HG03342 (cell line): ENCODE data around the gene COL5A1.

Experiments
- ATAC-seq: cut with Tn5 transposase; IDR thresholded peaks from one replicate; pipeline ENCODE4 v1.9.1; 2021; ENCODE audit warnings: mild to moderate bottlenecking, moderate library complexity; ENCODE audit not compliant: unreplicated experiment

COL5A1 gene

DNA sequence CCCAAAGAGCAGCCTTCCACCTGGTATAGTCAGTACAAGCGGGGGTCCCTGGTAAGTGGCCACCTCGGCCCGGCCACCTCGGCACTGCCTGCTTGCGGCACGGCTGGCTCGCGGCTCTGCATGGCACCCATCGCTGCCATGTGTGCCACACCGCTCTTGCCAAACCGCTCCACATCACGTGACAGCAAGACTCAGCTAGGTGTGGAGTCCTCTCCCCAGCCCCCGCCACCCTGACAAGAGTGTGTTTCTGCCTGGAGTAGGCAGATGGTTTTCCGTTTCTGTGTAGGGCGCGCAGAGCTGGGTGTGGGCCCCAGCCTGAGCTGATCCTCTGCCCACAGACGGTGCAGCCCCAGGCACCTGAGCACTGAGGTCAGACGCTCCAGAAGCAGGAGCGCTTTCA, 188.5 kb downstream of the COL5A1 start:
- ATAC-seq, result no peak

DNA sequence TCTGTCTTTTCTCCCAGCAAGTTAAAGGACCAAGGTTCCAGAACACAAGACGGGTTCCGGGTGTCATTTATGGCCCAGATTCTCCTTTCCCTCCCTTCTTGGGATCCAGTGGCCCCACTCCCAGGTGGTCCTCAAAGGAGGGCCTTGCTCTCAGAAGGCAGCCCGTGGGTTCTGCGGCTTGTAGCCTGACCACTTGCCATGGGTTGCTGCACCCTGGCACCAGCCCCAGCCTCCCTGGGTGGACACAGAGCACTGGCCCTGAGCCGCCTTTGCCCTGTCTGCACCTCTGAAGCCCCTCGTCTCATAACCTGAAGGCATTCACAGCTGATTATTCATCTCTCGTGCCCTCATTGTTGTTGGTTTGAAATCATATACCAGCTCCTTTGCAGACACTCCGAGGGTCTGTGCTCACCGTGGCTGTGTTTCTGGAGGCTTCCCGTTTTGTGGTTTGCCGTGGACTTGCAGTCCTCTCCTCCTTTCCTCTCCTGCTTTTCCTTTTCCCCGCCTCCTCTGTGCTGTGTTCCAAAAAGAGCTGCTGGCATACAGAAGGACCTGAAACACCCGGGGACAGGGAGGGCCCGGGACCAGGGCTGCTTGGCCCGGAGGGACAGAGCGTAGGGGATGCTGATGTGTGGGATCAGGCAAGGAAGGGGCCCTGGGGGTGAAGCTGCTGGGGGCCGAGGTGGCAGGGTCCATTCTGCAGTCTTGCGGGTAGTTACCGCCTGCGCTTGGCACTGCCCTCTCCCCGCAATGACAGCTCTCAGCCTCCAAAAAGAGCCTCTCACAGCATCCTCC, 189.5 kb downstream of the COL5A1 start:
- ATAC-seq, result no peak

DNA sequence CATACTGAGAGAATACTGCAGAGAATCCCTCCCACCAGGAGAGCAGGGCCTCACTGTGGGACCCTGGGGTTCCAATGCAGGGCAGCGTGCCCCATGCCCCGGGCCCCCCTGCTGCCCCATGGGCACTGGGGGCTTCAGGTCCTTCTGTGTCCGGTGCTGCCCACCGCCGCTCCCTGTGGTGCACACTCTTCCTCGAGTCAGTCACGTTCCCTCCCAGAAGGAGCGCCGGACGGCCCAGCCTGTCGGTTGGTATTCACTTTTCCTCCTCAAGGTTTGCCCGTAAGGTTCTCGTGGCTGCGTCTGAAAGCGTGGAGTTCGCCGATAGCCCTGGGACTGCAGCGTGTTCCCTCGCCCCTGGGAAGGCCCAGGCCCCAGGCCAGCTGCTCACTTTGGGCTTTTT, 190.9 kb downstream of the COL5A1 start:
- ATAC-seq, result no peak

DNA sequence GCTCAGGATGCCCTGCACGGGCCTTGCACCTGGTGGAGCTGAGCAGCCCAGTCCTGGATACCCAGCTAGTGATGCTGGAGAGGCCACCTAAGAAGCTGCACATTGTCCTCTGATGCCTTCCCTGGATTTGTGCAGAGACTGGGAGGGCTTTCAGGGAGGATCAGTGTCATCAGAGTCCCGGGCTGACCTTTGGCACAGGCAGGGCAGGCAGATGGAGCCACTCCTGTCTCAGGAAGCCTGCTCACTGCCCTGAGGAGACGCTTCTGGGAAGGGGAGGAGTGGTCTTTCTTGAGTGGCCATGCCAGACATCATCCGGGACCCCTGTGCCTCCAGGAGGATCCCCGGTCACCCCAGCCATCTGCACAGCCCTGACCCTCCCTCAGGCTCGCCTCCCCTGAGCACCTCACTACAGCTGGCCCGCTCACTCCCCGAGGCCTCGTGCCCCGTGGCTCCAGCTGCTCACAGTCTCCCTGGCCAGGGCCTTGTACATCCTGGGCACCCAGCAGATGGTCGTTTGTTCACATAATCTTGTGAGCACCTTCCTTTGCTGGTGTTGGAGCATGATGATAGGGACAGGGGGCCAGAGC, 191.8 kb downstream of the COL5A1 start:
- ATAC-seq, result no peak

DNA sequence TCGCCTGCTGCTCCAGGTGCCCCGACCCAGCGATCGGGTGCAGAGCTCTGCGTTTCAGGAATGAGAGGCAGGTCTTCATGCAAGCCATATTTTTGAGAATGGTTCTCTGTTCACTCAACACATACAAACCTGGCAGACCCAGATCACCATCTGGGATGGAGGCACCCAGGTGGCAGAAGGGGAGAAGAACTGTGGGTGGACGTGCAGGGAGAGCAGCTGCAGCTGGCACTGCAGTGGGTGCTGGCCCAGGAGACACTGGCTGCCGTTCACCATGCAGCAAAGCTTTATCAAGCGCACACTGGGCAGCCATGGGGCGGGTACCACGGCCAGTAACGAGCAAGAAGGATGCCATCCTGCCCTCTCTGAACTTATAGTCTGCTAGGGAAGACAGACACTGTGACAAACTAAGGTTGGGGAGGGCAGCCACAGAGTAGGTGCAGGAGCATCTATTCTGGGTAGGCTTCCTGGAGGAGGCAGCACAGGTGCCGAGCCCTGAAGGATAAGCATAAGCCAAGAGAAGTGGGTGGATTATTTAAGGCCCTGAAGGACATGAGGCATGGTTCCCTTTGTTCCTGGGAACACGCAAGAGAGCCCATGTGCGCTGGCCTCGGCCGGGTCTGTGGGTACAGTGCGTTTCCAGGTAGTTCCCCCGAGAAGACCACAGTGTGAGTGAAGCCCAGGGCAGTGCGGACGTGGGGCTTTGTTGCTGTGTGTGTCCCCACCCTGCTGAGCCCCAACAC, 192.8 kb downstream of the COL5A1 start:
- no peak for ATAC-seq

DNA sequence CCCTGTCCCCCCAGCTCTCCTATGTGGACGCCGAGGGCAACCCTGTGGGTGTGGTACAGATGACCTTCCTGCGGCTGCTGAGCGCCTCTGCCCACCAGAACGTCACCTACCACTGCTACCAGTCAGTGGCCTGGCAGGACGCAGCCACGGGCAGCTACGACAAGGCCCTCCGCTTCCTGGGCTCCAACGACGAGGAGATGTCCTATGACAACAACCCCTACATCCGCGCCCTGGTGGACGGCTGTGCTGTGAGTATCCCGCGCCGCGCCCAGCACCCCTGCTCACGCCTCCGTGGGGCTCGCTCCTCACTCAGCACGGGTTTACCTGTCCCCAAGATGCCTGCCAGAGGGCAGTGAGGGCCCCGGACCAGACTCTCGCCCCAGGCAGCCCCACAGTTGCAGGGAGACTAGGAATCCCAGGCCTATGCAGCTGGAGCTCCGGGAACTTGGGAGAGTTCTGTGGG, 193.4 kb downstream of the COL5A1 start:
- ATAC-seq, result no peak

DNA sequence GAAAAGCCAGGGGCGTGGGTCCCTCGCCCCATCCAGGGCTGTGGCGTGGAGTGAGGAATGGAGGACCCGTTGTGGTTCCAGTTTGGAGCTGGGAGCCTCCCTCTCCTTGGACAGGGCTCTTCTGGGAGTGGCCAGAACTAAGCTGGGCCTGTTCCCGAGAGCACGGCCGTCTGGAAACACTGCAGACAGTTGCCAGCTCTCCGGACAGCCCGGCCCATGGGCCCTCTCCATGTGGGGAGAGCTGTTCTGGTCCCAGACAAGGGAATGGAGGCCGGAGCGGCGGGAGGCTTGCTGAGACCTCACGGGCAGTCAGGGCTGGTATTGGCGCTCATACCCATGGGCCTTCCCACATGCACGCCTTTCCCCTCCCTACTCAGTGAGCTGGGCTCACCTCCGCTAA, 193.8 kb downstream of the COL5A1 start:
- no peak for ATAC-seq

DNA sequence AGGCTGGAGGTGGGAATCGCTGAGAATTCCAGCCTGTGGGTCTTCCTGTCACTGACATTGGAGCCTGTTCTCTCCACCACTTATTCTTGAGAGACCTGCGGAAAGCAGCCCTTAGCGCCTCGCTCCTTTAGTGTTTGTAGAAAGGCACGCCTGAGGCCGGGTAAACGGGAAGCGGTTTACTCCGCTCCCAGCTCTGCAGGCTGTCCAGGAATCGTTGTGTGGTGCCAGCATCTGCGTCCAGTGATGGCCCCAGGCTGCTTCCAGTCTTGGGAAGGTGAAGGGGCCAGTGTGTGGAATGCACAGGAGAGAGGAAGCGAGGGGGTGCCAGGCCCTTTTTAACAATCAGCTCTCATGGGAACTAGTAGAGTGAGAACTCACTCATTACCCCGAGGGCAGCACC, 194.4 kb downstream of the COL5A1 start:
- ATAC-seq, result no peak

DNA sequence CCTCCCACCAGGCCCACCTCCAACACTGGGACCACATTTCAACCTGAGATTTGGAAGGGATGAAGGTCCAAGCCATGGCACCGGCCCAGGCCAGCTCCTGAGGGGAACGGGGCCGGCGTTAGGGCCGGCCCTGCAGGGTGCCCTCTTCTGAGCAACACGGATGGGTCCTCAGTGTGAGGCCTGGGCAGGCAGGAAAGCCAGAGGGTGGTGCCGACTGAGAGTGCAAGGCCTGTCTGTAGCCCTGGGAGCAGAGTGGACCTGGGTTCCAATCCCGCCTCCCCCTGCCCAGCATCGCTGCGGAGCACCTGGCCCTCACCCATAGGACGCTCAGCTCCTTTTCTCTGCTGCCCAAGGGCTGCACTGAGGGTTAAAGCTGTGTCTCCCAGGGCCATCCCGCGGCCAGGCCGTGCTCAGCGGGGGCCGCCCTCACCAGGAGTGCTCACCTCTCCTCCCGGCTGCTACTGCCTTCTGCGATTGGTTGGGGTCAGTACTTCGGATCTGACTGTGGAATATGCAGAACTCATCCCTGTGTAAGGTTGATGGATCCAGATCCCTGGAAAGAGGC, 194.9 kb downstream of the COL5A1 start:
- ATAC-seq, result no peak

DNA sequence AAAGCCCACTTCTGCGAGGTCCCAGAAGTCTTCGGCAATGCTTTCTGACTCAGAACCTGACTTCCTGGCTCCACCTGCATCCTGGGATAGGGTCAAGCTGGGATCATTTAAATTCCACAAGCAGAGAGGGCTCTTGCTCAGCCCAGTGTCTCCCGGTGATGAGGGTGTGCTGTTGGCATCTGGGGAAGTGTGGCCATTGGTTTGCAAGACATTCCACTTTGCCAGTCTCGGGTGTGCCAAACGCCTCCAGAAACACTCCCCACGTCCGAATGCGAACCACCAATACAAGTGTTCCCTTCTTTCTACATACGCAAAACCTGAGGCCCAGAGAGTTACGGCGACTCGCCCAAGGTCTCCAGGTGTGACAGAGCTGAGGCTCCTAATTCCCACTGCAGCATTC, 195.9 kb downstream of the COL5A1 start:
- ATAC-seq, result no peak

DNA sequence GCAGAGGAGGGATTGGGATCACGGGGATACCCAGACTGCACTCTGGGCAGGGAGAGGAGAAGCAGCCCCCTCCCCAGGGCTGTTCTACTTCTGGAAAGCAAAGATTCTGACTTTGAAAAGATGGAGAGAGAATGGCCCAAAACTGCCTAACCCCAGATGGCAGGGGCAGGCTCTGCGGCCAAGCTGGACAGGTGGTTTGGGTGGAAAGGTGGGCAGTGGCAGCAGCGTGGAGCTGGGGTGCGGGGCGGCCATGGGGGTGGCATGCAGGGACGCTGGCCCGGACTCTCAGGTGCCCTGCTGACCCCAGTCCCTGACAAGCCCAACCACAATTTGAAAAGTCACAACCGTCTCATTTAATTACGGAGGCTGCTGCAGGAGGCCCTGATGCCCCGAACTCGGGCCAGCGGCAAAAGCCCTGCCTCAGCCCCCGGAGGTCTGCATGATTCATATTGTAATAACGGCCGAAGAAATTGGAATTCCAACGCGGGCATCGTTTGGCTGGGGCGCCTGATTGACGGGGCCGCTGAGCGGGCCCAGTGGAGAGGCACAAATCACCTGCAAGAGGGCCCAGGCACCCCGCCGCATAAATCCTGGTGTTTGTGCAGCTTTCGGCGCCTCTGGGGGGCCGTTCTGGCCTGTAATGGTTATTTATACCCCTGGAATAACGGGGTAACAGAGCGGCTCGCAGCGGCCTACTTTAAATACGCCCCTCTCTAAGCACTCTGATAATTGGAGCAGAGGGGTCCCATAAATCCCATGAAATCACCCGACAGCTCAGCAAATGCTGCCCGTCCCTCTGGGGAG, 197.2 kb downstream of the COL5A1 start:
- ATAC-seq, result no peak

DNA sequence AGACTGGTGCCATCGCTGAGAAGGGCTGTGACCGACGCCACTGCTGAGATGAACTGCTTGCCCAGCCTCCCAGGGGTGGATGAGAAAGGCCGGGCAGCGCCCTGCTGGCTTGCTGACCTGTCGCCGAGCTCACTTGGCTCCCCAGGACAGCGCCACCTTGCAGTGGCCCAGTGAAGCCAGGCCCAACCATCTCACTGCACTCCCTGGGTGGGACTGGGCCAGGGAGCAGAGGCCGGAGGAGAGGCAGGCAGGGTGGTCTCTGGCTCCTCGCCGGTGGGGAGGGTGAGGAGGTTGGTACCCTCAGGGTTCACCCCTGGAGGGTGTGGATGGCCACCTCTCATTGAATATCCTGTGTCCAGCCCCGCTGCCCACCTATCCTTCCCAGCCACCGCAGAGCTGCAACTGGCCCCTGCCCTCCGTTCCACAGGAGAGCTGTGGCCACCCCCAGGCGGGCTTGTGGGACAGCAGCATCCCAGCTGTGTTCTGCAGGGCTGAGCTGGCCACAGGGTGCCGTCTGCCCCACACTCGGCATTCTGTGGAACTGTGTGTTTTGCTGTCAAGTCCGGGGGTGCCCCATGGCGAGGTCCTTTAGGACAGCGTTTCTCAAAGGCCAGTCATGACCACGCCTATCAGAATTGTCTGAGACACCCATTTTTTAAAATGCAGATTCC, 198.0 kb downstream of the COL5A1 start:
- ATAC-seq, result no peak

DNA sequence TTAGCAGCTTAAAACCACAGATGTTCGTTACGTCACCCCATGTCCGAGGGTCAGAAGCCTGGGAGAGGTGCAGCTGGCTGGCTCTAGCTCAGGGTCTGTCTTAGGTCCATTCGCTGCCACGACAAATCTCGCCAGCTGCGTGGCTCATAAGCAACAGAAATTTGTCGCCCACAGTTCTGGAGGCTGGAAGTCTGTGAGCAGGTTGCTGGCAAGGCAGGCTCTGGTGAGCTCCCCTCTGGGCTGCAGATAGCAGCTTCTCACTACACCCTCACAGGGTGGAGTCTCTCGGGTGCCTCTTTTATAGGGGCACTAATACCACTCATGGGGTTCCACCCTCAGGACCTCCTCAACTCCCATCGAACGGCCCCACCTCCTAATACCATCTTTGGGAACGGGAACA, 198.9 kb downstream of the COL5A1 start:
- no peak for ATAC-seq

DNA sequence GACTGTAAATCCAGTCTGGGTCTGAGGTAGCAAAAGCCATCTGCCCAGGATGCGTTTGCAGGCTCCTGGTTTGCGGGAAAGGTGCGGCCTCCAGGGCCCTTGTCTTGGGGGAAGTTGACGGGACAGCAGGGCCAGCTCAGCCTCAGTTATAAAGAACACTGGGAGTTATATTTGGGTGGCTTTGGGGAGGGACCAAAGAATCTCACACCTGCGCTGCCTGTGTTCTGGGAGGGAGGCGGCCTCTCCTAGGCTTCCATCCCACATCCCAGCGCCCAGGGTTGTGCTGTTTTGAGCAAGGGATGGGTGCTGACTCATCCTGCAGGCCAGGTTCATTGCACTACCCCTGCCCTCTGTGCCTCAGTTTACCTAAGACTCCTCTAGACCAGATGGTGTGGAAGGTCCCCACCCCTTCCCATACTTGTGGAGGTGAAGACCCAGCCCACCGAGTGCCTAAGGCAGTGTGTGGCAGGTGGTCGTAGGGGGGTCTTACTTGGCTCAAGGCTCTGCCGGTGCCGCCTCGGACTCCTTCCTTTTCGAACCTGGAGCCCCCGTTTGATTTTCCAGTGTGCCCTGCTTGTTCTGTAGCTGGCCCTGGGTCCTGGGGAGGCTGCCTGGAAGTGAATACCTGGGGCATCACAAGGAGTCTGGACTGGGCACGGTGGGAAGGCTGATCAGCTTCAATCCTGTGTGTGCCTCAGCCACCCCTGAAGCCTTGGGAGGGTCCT, 199.7 kb downstream of the COL5A1 start:
- no peak for ATAC-seq

DNA sequence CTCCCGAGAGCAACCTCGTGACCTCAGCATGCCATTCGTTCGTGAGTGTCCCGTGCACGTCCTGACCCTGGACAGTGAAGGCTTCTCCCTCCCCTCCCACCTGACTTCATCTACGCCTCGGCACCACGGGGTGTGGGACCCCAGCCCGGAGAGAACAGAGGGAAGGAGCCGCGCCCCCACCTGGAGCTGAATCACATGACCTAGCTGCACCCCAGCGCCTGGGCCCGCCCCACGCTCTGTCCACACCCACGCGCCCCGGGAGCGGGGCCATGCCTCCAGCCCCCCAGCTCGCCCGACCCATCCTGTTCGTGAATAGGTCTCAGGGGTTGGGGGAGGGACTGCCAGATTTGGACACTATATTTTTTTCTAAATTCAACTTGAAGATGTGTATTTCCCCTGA, 200.7 kb downstream of the COL5A1 start:
- ATAC-seq, result no peak

DNA sequence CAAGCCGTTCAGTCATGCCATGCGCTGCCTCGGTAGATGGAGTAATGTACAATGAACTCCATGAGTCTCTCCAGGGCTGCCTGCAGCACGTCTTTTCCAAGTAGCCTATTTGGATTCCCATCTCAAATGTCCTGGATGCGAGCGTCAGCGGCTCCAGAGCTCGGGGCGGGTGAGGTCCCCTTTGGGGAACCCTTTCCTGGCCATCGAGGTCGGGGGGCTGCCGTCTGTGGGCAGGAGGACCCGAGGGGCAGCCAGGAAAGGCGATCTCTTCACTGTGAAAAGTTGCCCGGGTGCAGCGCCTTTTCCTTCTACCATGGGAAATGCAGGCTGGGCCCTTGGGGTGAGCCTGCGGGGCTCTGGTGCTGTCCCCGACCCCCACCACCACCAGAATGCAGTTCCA, 202.1 kb downstream of the COL5A1 start:
- ATAC-seq, result no peak

DNA sequence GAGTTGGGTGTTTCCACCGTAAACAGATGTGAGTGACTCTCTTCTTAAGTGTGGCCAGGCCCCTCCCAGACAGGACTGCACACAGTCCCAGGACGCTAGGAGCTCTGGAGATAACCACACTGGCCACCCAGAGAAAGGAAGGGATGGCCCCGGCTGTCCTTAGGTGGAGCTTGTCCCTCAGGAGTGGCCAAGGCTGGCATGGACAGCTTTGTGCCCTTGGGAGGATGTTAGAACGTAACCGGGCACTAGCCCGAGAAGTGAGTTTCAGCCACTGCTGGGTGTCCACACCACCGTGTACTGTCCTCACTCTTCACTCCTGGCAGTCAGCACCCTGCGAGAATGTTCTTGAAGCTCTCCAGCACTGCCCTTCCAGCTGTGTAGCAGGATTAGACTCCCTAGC, 203.2 kb downstream of the COL5A1 start:
- no peak for ATAC-seq

DNA sequence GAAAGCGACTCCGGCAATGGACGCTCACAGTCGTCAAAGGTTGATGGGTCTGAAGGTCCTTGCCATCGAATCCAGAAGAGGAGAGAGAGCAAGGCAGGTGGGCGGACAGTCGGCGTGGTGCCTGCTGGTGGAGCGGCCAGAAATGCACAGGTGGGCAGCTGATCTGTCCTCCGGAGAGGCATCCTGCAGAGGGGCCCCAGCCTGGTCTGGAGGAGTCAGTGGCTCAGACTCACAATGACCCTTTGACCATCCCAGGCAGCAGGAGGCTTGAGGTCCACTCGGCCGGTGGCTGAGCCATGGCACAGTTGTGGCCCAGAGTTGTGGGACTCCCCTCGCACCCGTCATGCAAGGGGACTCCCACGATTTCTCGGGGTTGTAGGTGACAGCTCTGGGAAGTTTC, 204.6 kb downstream of the COL5A1 start:
- ATAC-seq, result no peak

DNA sequence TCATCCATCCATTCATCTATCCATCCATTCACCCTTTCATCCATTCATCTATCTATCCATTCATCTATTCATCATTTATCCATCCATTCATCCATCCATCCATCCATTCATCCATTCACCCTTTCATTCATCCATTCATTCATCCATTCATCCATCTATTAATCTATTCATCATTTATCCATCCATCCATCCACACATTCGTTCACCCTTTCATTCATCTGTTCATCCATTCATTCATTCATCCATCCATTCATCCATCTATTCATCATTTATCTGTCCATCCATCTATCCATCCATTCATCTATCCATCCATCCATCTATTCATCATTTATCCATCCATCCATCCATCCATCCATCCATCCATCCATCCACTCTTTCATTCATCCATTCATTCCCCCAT, 205.1 kb downstream of the COL5A1 start:
- ATAC-seq, result no peak

DNA sequence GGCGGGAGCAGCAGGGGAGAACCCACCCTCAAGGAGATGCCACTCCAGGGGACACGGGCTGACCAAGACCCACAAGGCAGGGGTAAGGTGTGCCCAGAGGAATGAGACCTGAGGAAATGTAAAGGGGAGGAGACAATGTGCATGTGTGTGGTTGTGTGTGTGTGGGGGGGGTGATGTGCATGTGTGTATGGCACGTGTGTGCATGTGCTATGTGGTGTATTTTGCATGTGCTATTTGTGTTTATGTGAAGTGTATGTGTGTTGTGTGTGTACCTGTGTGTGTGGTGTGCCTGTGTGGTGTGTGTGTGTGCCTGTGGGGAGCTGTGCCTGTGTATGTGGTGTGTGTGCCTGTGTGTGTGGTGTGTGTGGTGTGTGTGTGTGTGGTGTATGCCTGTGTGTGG, 205.5 kb downstream of the COL5A1 start:
- ATAC-seq, result no peak
